Measurements from ENCODE around the gene PARP9.
"Not testable (repeated sequence)": the region's sequence is repeated elsewhere in the genome, so short reads cannot be mapped to it uniquely, and the experiment has no call there.

Gene PARP9

DNA sequence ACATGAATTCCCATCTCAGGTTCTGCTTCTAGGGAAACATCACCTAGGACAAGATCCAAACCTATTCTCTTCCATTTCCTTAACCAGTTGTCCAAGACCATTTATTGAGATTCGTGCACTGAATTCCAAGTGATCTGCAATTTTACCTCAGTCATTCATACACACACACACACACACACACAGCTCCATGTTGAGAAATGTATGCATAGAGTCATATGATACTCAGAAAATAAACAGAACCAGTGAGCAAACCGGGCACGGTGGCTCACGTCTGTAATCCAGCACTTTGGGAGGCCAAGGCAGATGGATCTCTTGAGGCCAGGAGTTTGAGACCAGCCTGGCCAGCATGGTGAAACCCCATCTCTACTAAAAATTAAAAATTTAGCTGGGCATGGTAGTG, 43.2 kb downstream of the PARP9 start:
- DNase-seq (ENCODE audit: low spot score): no peak

DNA sequence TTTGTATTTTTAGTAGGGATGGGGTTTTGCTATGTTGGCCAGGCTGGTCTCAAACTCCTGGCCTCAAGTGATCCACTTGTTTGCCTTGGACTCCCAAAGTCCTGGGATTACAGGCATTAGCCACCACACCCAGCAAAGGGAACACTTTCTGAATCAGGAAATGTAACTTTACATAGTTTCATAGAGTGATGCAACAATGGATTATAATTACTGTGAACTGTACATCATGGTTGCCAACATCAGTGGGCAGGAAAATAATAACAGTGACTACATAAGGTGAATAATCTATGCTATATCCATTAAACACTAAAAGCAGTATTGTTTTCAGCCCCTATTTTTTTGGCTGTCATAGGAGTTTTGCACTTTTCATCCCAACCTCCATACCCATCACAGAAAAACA, 44.4 kb downstream of the PARP9 start:
- no peak for DNase-seq (ENCODE audit: low spot score)

DNA sequence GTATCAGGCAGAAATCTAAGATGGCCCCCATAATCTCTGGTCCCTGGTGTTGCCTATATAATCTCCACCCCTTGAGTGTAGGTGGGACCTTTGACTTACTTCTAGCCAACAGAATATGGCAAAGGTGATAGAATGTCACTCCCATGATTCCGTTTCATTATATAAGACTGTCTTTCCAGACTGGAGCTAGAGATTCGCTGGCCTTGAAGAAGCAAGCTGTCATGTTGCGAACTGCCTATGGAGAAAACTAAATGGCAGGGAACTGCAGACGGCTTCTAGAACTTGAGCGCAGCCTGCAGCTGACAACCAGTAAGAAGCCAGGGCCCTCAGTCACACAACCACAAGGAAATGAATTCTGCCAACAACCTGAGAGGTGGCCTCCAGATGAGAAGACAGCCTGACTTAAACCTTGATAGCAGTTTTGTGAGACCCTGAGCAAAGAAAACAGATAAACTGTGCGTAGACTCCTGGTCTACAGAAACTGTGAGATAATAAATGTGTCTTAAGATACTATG, 47.2 kb downstream of the PARP9 start:
- DNase-seq (ENCODE audit: low spot score): no peak

DNA sequence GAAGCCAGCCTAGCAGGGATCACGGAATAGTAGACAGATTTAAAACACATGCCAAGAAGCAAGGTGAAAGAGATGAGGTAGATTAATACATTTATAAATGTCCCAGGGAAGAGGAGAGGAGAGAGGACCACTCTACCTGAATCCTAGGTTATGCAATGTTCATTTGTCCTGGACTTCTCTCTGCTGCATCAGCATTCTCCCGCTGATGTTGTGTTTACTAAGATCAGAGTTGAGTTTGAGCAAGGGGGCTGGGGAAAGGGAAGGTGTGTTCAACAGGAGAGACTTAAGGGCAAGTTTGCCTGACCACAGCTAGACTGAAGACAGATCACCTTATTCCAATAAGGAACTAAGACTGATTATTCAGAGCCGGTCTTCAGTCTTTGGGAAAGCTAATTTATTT, 48.2 kb downstream of the PARP9 start:
- DNase-seq (ENCODE audit: low spot score): no peak

DNA sequence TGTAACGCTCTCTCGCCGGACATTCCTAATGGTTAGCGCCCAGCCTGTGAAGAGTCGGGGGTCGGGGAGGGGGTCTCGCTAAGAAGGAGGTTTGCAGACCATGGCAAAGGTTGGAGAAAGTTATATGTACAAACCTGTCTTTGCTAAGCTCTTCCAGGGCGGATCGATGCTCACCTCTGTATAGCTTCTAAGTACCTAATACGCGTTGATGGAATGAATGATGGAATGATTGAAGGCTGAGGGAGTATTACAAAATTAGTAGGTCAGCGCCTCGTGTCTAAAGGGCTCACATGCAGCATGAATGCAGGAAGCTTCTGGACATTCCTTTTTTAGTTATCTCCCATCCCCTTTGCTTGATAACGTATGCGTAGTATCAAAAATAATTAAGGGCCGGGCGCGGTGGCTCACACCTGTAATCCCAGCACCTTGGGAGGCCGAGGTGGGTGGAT, 49.1 kb downstream of the PARP9 start:
- DNase-seq (ENCODE audit: low spot score): no peak

DNA sequence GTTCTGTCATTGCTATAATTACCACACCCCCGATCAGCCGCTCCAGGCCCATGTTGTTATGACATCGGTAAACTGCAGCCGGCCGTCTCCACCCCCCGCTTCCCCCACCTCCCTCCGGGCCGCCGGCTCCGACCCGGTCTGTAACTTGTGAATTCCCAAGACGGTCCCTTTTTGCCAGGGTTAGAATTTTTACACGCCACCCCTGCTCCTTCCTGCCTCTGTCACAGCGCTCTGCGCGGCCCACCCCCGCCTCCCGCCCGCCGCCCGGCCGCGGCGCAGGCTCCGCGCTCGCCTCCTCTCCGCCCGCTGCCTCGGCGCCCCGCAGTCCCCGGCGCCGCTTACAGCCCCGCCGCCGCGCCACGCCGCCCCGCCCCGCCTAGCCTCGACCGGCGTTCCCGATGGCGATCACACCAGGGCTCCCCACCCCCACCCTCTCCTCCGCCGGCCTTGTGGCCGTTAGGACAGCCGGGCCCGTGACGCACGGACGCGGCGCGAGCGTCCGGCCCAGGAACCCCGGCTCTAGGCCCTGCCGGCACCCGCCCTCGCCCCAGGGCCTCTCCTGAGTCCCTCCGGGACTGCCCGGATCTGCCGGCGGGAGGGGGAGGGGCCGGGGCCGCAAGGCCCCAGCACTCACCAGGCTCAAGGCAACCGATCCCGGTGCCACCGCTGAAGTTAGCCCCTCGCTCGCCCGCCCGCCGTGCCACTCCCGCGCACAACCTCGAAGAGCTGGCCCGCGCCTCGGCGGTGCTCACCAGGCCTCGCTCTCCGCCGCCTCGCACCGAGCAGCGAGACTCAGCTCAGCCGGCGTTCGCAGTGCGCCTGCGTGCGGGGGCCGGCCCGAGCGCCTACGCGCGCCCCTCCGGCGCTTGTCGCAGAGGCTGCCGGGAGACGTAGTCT, 49.7 kb downstream of the PARP9 start, which contains the start of gene KPNA1:
KPNA1 (minus strand) TSS at position 817 of the 897 bp plus-strand sequence. CDS start 18,374 bp downstream, outside the sequence.
- peak; percentile 90 for DNase-seq (ENCODE audit: low spot score)

DNA sequence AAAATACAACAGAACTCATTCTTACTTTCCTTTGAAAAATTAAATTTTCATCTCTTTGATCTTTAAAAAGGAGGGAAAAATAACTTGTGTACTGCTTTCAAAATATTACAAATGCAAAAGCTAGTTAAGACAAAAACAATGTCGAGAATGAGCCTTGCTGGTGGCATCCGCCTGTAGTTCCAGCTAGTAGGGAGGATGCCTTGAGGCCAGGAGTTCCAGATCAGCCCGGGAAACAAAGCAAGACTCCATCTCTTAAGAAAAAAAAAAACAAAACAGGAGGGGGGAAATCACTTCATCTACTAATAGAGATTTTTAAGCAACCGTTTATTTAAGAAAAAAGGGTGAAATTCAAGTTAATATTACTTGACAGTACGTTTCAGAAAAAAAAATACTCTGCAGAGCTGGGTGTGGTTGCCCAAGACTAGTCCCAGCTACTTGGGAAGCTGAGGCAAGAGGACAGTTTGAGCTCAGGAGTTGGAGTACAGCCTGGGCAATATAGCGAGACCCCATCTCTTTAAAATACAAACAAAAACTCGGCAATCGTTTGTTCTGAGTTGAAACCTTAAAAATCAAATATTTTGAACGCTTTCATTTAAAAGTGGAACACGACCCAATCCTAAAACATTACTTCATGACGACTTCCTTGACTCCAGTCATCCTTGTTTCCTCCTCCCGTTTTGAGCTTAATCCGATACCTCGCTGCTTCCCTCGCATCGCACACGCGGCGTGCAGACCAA, 50.5 kb downstream of the PARP9 start:
- no peak for DNase-seq (ENCODE audit: low spot score)

DNA sequence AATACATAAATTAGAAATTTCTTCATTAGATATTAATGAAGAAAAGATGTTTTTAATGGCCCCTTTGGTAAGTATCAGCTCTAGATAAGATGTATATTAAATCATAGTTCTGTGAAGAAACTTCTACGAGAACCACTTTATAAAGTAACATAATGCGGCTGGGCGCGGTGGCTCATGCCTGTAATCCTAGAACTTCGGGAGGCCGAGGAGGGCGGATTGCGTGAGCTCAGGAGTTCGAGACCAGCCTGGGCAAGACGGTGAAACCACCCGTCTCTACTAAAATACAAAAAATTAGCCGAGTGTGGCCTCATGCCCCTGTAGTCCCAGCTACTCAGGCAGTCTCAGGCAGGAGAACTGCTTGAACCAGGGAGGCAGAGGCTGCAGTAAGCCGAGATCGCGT, 51.8 kb downstream of the PARP9 start:
- DNase-seq (ENCODE audit: low spot score): no peak

DNA sequence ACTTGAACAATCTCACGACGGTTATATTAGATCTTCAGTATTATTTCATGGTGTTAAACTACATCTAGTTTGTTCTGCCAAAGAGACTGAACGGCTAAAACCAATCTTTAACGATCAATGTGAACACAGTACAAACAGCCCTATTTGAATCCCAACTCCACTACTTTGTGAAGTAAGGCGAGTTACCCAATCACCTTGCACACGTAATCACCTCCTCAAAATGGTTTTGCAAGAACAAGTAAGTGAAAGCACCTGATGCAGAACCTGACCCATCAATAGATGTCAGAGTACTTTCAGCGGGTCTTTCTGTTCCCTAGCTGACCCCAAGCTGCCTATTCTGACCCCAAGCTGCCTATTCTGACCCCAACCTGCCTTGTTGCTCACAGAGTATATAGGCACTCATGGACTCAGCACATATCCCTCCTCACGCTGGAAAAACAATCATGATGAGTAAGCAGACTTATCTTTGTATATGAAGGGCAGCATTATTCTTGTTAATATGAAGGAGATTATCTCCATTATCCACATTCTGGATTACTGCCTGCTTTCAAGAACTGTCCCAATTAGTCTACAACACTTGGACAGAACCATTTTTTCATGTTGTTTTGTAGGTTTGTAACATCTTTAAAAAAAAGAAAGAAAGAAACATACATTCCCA, 53.1 kb downstream of the PARP9 start:
- DNase-seq (ENCODE audit: low spot score): no peak

DNA sequence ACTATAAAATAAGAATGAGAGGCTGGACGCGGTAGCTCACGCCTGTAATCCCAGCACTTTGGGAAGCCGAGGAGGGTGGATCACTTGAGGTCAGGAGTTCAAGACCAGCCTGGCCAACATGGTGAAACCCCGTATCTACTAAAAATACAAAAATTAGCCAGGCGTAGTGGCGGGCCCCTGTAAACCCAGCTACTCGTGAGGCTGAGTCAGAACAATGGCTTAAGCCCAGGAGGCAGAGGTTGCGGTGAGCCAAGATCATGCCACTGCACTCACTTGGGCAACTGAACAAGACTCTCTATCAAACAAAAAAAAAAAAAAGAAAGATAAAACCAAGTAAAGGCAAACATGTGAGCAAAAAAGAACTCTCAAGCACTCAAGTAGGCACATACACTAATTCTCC, 55.2 kb downstream of the PARP9 start:
- DNase-seq (ENCODE audit: low spot score): not testable (repeated sequence)

DNA sequence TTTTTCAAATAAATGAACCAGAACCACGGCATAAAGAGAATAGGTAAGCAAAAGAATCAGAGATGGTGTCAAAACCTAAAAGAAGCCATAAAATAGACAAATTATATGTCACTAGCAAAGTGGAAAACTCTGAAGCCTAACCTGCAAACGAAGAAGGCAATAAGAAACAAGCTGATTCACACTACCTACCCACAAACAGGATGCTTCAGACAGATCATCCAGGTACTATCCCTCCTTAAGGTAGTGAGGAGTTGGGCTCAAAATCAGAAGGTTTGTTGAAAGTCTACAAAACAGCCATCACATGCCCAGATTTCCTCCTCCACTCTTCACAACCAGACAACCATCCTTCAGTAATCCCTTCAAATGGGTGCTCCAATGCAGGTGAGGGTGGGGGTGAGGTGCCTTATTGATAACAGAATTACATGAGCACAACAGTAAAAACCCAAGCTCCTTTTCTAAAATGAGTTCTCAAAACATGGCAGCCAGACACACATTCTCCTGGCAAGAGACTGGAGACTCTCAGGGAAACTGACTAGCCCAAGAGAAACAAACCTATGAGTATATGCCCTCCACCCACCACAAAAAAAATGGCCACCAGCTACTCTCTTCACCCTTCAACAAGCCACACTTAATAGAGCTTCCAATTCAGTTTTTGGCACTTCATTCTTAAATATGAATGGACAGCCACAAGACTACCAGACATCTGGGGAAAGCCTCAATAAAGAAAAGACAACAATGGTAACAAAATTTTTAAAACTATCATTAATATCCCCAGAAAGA, 55.8 kb downstream of the PARP9 start:
- DNase-seq (ENCODE audit: low spot score): no peak

DNA sequence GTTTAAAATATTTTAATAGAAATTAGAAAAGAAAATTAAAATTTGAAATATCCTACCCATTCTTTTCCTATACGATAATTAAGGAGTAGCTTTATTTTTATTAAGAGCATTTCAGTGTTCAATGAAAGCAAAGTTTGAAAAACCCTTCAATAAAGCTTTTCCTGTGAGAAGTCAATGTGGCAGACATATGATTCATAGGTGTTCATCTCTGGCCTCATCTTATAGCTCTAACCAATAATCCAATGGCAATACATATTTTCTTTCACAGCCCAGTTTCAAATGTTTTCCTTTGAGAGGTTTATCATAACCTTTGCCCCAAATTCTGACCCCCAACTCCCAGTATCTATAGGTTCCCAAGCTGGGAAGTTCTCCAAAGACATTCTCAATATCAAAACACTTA, 57.6 kb downstream of the PARP9 start:
- no peak for DNase-seq (ENCODE audit: low spot score)

DNA sequence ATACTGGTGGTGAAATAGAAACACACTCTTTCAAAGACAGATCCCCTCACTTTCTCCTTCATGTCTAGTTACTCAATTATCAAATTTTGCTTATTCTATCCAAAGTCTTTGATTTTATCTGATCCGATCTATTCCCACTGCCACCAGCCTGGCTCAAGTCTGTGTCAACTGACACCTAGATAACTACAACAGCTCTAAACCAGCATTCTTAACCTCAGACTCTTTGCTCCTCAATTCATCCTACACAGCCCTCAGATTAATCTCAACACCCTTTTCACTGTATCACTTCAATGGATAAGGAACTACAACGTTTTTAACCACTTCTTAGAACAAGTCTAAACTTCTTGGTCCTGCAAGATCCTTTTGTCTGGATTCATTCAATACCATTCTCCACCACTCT, 58.4 kb downstream of the PARP9 start:
- DNase-seq (ENCODE audit: low spot score): no peak

DNA sequence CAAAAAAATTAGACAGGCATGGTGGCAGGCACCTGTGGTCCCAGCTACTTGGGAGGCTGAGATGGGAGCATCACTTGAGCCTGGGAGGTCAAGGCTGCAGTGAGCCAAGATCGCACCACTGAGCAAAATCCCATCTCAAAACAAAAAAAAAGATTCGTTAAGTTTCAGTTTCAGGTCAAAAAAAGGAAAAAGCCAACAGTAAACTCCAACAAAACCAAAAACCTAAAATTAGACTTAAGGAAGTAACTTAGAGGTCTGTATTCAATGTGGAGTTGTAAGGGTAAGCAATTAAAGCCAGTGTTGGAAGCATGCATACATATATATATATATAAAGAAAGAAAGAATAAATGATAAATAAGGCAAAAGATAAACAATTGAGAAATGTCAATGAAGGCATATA, 61.2 kb downstream of the PARP9 start:
- no peak for DNase-seq (ENCODE audit: low spot score)

DNA sequence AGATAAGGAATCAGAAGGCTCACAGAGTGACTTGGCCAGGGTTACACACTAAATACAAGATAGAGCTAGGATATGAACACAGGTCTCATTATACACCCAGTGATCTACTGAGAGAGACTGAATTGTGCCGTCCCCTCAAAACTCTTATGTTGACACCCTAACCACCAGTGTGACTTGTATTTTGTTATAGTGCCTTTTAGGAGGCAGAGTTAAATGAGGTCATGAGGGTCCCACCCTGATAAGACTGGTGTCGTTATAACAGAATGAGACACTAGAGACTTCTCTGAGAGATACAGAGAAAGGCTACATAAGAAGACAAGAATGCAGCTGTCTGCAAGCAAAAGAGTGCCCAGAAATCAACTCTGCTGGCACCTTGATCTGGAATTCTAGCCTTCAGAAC, 62.0 kb downstream of the PARP9 start:
- DNase-seq (ENCODE audit: low spot score): no peak

DNA sequence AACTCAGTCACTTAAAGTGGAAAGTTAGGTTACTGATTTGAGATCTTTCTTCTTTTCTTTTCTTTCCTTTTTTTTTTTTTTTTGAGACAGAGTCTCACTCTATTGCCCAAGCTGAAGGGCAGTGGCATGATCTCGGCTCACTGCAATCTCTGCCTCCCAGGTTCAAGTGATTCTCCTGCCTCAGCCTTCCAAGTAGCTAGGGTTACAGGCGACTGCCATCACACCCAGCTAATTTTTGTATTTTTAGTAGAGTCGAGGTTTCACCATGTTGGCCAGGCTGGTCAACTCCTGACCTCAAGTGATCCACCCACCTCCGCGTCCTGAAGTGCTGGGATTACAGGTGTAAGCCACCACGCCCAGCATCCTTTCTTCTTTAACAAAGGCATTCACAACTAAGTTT, 63.1 kb downstream of the PARP9 start:
- not testable (repeated sequence) for DNase-seq (ENCODE audit: low spot score)

DNA sequence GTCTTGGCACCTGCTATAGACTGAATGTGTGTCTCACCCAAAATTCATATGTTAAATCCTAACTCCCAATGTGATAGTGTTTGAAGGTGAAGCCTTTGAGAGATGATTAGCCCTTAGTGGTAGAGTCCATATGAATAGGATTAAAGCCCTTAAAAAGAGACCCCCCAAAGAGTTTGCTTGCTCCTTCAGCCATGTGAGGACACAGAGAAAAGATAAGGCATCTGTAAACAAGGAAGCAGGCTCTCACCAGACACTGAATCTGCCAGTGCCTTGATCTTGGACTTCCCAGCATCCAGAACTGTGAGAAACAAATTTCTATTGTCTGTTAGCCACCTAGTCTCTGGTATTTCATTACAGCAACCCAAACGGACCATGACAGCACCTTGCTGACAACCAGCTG, 65.9 kb downstream of the PARP9 start:
- no peak for DNase-seq (ENCODE audit: low spot score)

DNA sequence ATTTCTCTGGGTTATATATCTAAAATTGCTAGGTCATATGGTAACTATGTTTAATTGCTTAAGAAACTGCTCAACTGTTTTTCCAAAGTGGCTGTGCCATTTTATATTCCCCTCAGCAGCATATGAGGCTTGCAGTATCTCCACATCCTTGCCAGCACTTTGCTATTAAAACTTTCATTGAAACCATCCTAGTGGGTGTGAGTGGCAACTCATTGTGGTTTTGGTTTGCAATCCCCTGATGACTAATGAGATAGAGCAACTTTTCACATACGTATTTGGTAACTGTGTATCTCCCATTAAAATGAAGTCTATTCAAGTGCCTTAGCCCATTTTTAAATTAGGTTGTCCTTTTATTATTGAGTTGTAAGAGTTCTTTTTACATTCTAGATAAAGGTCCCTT, 66.7 kb downstream of the PARP9 start:
- DNase-seq (ENCODE audit: low spot score): no peak

DNA sequence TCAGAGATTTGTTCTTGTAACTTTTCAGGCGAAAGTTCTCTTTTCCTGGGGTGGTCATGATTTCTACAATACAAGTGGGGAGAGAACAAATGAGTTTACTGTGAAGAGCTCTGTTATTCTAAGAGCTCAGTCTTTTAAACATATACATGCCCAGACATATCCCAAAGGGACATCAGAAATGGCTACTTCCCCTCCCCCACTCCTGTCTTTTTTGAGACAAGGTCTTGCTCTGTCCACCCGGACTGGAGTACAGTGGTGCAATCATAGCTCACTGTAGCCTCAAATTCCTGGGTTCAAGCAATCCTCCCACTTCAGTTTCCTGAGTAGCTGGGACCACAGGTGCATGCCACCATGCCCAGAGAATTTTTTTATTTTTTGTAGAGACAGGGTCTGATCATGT, 67.6 kb downstream of the PARP9 start:
- DNase-seq (ENCODE audit: low spot score): no peak

DNA sequence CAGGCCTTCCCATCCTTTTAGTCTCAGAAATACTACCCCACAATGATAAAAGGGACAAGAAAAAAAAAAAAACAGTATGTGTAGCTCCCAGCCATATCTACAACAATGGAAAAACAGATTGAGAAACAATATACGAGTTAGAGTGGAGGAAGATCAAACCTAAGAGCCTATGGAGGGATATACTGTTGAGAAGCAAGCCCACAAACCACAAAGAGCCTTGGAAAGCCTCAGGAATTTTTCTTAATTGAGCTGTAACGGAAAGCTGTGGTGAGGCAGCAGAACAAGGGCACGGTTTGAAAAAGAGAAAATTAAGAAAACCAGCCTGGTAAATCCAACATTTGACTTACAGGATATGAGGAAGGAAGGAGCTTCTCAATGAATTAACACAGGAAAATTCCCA, 70.8 kb downstream of the PARP9 start:
- DNase-seq (ENCODE audit: low spot score): no peak

DNA sequence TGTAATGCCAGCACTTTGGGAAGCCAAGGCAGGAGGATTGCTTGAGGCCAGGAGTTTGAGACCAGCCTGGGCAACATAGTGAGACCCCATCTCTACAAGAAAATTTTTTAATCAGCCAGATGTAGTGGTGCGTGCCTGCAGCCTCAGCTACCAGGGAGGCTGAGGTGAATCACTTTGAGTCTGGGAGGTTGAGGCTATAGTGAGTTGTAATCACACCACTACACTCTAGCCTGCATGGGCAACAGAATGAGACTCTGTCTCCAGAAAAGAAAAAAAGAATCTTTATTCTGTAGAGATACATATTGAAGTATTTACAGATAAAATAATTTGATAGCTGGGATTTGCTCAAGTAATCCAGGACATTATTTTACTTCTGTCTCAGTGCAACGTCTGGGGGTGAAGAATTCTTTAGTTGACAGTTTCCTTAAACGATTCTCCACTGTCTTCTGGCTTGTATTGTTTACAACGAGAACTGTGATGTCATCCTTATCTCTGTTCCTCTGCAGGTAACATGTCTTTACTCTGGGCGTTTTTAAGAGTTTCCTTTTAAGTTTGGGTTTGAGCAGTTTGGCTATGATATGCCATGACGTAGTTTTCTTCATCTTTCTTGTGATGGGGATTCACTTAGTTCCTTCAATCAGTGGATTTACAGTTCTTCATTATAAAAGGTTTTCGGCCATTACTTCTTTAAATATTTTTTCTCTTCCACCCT, 75.7 kb downstream of the PARP9 start:
- no peak for DNase-seq (ENCODE audit: low spot score)
